CMK (cell line): ENCODE data around the gene FBXO30.

Experiments used
- DNase-seq: peaks from one replicate; pipeline ENCODE4 v3.0.0-alpha.2; 2010; ENCODE audit warnings: low read depth

FBXO30 gene

DNA sequence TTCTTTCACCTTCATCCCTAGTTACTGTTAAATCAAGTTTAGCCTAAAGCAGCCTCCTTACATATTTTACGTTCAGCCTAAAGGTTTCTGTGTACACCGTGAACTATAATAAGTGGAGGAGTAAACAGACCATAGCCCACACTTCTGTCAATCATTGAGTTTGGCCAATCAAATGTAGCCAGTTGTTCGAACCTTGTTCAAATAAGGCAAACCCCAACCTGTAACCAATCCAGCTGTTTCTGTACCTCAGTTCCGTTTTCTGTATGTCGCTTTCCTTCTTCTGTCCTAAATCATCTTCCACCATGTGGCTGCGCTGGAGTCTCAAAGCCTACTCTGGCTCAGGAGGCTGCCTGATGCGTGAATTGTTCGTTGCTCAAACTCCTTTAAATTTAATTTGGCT lies 1.8 kb upstream of the FBXO30 start:
- DNase-seq, result no peak

DNA sequence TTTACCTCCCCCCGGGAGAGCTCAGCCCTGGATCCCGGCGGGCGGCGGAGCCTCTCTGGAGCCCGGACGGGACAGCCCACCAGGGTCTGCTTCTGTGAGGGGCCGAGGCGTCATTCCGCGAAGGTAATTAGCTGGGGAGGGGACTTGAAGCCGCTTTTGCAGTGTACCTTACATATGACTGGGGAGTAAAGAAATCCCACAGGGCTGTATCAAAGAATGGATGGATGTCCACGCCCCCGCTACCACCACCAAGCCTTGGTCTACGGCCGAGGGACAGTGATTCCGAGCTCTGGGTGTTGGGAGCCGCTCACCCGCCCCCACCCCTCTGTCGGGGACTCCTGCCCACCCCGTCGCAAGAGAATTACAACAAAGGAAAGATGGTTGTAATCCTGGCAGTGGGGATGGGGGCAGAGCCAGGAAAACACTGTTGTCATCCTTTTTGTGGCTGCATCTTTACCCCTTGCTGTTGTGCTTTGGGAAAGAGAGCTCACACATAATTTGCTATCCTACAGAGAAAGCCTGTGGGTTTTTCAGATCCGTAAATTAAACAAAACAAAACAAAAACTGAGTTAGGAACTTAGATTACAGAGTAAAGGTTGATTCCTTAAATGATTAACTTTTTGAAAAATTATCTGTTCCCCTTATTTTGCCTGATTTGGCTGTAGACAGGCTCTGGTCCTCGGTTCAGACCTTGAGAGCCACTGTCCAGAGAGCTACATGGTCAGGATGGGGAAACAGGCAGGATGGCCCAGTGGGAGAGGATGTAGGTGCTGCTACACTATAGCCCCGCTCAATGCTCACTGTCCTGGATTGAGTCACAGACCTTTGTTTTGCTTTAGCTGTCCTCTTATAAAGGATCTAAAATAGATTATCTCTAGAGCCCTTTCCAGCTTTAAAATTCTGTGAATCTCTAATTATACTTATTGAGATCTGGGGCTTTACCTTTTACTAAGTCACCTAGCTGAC lies 997 bp upstream of the FBXO30 start:
- DNase-seq, result no peak

GRCh38 chr6:145814035-145814500 lies 527 bp downstream of the FBXO30 start:
- DNase-seq, result no peak

DNA sequence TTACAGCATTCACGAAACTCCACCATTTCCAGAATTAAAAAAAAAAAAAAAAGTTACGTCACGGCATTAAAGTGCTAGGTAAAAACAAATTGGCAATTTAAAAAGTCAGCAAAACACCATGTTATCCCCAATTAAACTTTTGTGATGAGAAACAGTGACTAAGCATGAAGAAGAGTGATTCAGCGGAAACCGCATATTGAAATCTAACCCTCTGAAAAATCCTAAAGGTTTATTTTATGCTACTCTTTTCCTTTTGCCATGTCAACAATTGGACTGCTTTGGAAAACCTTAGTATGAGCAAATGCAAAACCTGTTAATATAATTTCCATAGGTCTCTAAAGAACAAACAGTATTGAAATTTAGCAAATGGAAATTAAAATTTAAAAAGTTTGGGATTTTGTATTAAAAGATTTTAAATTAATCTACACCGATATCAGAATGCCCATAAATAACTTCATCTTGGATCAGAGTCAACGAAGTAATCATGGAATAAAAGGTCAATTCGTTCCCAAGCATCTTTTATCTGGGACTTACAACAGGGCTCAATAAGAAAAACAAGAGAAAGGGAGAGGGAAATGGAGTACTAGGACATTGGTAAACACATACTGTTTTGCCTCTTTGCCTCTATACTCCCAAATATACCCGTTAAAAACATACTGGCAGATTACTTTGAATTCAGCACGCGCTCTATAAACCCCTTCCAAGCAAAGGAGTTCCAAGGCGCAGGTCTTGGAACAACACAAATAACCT lies 1.1 kb downstream of the FBXO30 start:
- DNase-seq, result no peak

GRCh38 chr6:145811741-145812140 lies 2.9 kb downstream of the FBXO30 start:
- DNase-seq, result no peak

- no peak for DNase-seq
Measured at GRCh38 chr6:145809785-145810184, 4.8 kb downstream of the FBXO30 start.

GRCh38 chr6:145809211-145809610 lies 5.4 kb downstream of the FBXO30 start:
- DNase-seq, result no peak

DNA sequence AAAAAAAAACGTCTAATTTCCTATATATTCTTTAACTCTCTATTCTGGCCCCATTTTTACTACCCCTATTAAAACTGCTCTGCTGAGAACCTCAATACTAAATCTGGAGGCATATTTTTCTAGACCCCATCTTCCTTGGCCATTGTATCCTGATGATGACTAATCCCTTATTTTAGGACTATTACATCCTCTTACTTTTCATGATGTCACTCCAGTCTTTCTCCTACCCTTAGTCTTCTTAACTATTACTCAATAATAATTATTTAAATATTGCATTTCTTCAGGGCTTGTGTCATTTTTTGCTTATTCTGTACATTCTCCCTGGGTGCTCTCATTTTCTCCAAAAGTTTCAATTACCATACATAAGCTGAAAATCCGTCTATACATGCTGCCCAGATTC lies 6.4 kb downstream of the FBXO30 start:
- DNase-seq, result no peak

DNA sequence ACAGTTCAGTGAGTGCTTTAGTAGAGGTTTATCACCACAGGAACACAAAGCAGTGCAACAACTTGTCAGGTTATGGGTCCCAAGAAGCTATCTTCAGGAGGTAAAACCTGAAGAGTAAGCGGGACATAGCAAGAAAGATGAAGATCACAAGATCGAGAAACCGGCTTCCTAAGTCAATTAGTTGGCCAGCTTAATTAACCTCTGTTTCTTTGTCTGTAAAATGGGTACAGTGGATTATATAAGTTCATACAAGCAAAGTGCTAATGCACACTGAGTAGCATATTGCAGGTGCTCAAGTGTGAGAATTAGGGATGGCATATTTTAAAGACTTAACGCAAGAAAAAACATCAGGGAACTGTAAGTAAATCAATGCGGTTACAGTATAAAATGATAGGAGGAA lies 12.5 kb downstream of the FBXO30 start:
- DNase-seq, result no peak

GRCh38 chr6:145801021-145801420 lies 13.6 kb downstream of the FBXO30 start:
- no peak for DNase-seq

GRCh38 chr6:145798530-145798929 lies 16.1 kb downstream of the FBXO30 start:
- no peak for DNase-seq

GRCh38 chr6:145789443-145789842 lies 25.2 kb downstream of the FBXO30 start:
- DNase-seq, result no peak

DNA sequence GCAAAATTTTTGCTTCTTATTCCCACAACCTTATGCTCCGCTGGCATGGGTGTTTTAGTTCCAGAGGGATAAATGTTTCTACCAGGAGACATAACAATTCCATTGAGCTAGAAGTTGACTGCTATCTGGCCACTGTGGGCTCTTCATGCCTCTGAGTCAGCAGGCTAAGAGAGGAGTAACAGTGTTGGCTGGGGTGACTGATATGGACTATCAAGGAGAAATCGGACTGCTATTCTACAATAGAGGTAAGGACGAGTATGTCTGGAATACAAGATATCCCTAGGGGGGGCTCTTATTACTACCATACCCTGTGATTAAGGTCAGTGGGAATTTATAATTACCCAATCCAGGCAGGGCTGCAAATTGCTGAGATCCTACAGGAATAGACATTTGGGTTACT lies 26.9 kb downstream of the FBXO30 start:
- no peak for DNase-seq

DNA sequence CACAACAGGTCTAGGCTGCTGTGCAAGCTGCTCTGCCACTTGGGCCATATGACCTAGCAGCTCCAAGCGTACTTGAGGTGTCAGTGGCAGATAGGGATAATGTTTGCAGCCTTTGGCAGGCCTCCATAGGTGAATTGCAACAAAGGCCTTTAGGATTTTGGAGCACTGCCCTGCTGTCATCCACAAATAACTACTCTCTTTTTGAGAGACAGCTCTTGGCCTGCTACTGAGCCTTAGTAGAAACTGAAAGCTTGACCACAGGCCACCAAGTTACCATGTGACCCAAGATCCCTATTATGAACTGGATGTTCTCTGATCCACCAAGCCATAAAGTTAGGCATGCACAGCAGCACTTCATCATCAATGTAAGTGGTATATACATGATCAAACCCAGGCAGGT lies 29.9 kb downstream of the FBXO30 start:
- no peak for DNase-seq

DNA sequence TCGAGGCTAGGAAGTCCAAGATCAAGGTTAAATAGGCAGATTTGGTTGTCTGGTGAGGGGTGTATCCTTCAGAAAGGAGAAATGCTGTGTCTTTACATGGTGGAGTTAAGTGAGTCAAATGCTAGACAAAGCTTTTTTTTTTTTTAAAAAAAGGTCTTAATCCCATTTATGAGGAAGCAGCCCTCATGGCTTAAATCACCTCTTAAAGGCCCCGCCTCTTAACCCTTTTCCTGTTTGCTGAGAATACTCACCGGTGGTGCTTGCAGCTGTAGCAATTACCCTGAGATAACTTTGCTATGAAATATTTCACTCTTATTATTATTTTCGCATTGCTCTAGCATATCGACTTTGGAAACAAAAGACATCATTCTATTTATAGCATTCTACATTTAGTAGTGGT lies 30.8 kb downstream of the FBXO30 start:
- no peak for DNase-seq

DNA sequence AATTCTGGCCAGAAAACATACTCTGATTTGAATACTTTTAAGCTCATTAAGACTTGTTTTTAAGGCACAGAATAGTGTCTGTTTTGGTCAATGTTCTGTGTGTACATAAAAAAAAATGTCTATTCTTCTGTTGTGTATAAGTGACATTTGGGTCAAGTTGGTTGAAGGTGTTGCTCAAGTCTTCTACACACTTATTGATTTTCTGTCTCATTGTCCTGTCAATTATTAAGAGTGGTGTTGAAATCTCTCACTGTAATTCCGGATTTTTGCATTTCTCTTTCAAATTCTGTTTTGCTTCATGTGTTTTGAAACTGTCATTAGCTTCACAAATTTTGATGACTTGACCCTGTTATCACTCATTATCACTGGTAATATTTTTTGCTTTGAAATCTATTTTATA lies 41.7 kb downstream of the FBXO30 start:
- DNase-seq, result no peak

DNA sequence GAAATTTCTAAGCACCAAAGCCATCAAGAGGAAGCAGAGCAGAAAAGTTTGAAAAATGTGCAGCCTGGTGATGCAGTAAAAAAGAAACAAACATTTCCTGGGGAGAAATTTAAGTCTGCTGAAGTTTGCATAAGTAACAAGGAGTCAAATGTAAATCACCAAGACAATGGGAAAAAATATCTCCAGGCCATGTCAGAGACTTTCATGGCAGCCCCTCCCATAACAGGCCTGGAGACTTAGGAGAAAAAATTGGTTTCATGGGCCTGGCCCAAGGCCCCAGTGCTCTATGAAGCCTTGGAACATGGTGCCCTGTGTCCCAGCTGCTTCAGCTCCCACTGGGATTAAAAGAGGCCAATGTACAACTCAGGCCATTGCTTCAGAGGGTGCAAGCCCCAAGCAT lies 49.1 kb downstream of the FBXO30 start:
- DNase-seq, result no peak

- no peak for DNase-seq
Measured at GRCh38 chr6:145763742-145764141, 50.9 kb downstream of the FBXO30 start.

- no peak for DNase-seq
Measured at GRCh38 chr6:145761584-145761983, 53.0 kb downstream of the FBXO30 start.

- DNase-seq, result no peak
Measured at GRCh38 chr6:145758113-145758512, 56.5 kb downstream of the FBXO30 start.

- DNase-seq, result no peak
Measured at GRCh38 chr6:145756170-145756662, 58.4 kb downstream of the FBXO30 start.

- no peak for DNase-seq
Measured at GRCh38 chr6:145755682-145756081, 58.9 kb downstream of the FBXO30 start.

GRCh38 chr6:145752638-145753037 lies 62.0 kb downstream of the FBXO30 start:
- DNase-seq, result no peak
